Ovary (tissue), 9 donors: Measurements from ENCODE around the gene CPOX. TPM values are rescaled to one million over a fixed set of nuclear protein-coding genes. Genes with fewer than 3 reads are reported as not detected.
"Not testable (repeated sequence)": the region's sequence is repeated elsewhere in the genome, so short reads cannot be mapped to it uniquely, and the experiment has no call there.

Source experiments
- DNase-seq, 5 donors: peaks; one replicate each; pipeline ENCODE4 v3.0.0-alpha.2; 2019 to 2020
- H3K27ac ChIP-seq, 2 donors: fragments of 200-600 bp; one replicate each; pipeline versions ENCODE4 v1.5.1 to v1.8.0; 2019 to 2022
- H3K27me3 ChIP-seq: fragments of 200-600 bp; one replicate; pipeline ENCODE4 v1.8.0; 2022
- H3K36me3 ChIP-seq: fragments of 200-600 bp; sonication (generic); one replicate; pipeline ENCODE4 v1.5.1; 2019
- H3K4me1 ChIP-seq: one replicate; pipeline ENCODE4 v1.8.1; 2013; ENCODE audit warnings: mild to moderate bottlenecking, moderate library complexity; ENCODE audit not compliant: insufficient read depth
- H3K4me3 ChIP-seq: fragments of 200-600 bp; sonication (generic); one replicate; pipeline ENCODE4 v1.5.1; 2017
- H3K9me3 ChIP-seq, 2 donors: fragments of 200-600 bp in 1 of 2; sonication (generic) in 1 of 2; one replicate each; pipeline versions ENCODE4 v1.5.1 to v1.8.1; 2013 to 2019; ENCODE audit warnings: mild to moderate bottlenecking in 1 of 2, moderate library complexity in 1 of 2
- CTCF ChIP-seq, 3 donors: fragments of 450-650 bp in 2 of 3; fragments of 200-600 bp in 1 of 3; IDR thresholded peaks; one replicate each; pipeline versions ENCODE4 v1.5.1 to v1.8.0; 2016 to 2022; ENCODE audit warnings: antibody characterized with exemption in 3 of 3, mild to moderate bottlenecking in 1 of 3
- EP300 ChIP-seq: sonication (generic); formaldehyde crosslinking; IDR thresholded peaks from one replicate; pipeline ENCODE4 v1.6.1; 2017; ENCODE audit warnings: antibody characterized with exemption
- POLR2A ChIP-seq: fragments of 450-650 bp; IDR thresholded peaks from one replicate; pipeline ENCODE4 v1.6.1; 2017; ENCODE audit warnings: antibody characterized with exemption, mild to moderate bottlenecking, moderate library complexity
- WGBS, 3 donors: extraction: QIAGEN DNeasy Blood & Tissue Kit in 1 of 3; methylation state at CpG; one replicate each; pipeline versions ENCODE4 v1.1.5 to v1.1.7; 2013 to 2017; 5-methylcytosine and 5-hydroxymethylcytosine counted together
- intact Hi-C, 4 donors: fragments of 100-400 bp; cut with DNase I; formaldehyde crosslinking; loops; one replicate each; pipeline versions ENCODE4 v1.11.0 to v1.15.1; 2022 to 2023
- polyA plus RNA-seq, 2 donors: library from polyadenylated mRNA; stranded (reverse); fragments of 200-250 nt in 1 of 2; fragments of 350-450 nt in 1 of 2; fragmentation: Illumina TruSeq in 1 of 2; extraction: RNeasy Lipid Tissue Mini Kit (QIAGEN cat#74804) in 1 of 2; gene quantifications; one replicate each; pipeline ENCODE4 v1.2.3, GENCODE V29; 2013 to 2014
- total RNA-seq, 7 donors: library from RNA; depleted of rRNA in 2 of 7; stranded (reverse); fragments of >200 nt in 2 of 7; fragmentation: NEBNext Ultra II Directional in 3 of 7; extraction: Animal tissue kit (Norgen Biotek cat#: 25700) in 3 of 7; gene quantifications; one replicate each; pipeline versions ENCODE4 v1.1.0 to v1.2.4, GENCODE V29; 2016 to 2023
- donor health status: DM: no; HTN: no; CAD: no; lungs with moderate emphysema.
- donor health status: DM: no; HTN: no; CAD: no.
- donor health status: Bipolar disorder and iron deficiency.
- donor health status: DM: yes; HTN: yes; CAD: no.
- donor health status: DM: no; HTN: no; CAD: no.
- donor health status: DM: yes; HTN: yes; CAD: no.

CPOX gene
- total and polyA plus RNA-seq, 9 donors = 10.6 to 19.9 (median 15.7) TPM

GRCh38 chr3:98564282-98565005, 29.0 kb downstream of the CPOX start:
- no peaks in the 10 kb centered on the region for H3K9me3 ChIP-seq
- no peak overlapping the region for H3K27ac ChIP-seq
- no peaks in the 10 kb centered on the region for H3K27me3 ChIP-seq
- WGBS, 3 donors = 66 to 78% (median 73%) methylated on average over 7 of the region's 7 CpGs
- no peak for DNase-seq
- H3K36me3 ChIP-seq = no peaks in the 10 kb centered on the region
- H3K4me3 ChIP-seq = no peak overlapping the region
- no peak for TF ChIP-seq POLR2A
- no peak for TF ChIP-seq CTCF (IDR thresholded peaks at IDR 0.05)
- TF ChIP-seq EP300 = no peak
- intact Hi-C loops = no loop called here
- H3K4me1 ChIP-seq = no peaks in the 10 kb centered on the region

DNA sequence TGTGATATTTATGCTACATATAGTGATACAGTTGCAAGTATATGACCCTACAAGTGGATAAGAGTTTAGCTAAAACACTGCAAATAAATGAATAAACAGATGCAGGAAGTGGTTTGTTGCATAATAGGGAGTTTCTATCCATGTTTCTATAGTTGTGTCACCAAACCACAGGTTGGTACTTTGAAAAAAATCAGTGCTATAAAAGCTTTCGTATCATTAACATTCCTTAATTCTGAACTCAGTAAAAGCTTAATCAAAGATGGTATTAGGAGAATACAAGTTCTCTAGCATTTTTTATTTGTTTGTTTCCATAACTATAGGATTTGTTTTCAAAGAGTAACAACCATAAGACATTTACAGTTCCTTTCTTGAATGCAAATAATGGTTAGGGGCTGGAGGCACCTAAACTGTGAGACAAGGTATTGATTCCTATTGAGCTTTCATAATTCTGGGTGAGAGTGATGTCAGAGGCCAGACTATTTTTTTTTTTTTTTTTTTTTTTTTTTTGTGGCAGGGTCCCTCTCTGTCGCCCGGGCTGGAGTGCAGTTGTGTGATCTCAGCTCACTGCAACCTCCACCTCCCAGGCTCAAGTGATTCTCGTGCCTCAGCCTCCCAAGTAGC, 29.6 kb downstream of the CPOX start:
- H3K9me3 ChIP-seq = no peaks in the 10 kb centered on the region
- no peak overlapping the region for H3K4me3 ChIP-seq
- H3K4me1 ChIP-seq = no peaks in the 10 kb centered on the region
- H3K27me3 ChIP-seq = no peaks in the 10 kb centered on the region
- intact Hi-C loops = no loop called here
- 79 to 80% (median 80%) methylated on average over 4 of the region's 4 CpGs for WGBS, 3 donors
- DNase-seq = no peak
- no peak for TF ChIP-seq EP300
- TF ChIP-seq POLR2A = no peak
- no peak for TF ChIP-seq CTCF (IDR thresholded peaks at IDR 0.05)
- H3K27ac ChIP-seq = no peak overlapping the region
- H3K36me3 ChIP-seq = no peaks in the 10 kb centered on the region

DNA sequence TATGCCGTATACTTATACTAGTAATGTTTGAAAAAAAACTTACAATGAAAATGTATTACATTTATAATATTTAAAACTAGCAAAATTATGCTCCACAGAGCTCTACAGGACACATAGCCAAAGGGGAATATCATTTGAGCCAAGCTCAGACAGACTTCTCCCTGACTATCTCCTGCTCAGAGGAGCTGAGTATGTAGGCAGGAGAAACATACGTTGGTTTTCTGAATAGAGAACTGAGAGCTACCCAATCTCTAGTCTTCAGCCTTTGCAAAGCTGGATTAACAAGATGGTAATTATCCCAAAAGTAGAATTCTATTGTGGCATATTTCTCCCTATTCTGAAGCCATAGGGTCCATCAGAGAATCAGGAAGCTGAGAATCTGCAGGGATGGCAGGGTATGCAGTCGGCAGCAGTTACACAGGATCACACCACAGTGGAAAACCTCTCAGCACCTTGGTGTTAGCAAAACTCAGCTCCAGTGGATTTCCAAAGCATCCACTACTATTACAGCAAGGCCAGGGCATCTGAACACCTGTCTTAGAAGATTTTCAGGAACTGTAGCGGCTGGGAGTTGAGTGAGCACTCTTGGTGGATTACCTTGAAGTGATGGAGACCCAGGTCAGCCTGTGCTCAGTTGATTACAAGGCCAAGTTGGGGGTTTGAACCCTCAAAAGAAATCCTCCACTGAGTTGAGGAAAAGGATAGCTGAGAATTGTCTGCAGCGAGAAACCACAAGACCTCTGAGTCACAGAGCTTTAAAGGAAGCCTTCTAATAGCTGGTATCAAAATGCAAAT, 31.5 kb downstream of the CPOX start:
- H3K4me1 ChIP-seq = no peaks in the 10 kb centered on the region
- no peaks in the 10 kb centered on the region for H3K36me3 ChIP-seq
- no peak overlapping the region for H3K4me3 ChIP-seq
- no peak for DNase-seq
- H3K9me3 ChIP-seq = no peaks in the 10 kb centered on the region
- 79 to 89% (median 79%) methylated on average over 5 of the region's 5 CpGs for WGBS, 3 donors
- intact Hi-C loops = no loop called here
- H3K27ac ChIP-seq = no peak overlapping the region
- no peak for TF ChIP-seq POLR2A
- TF ChIP-seq EP300 = no peak
- TF ChIP-seq CTCF (IDR thresholded peaks at IDR 0.05) = no peak
- H3K27me3 ChIP-seq = no peaks in the 10 kb centered on the region

GRCh38 chr3:98560911-98561310, 32.5 kb downstream of the CPOX start:
- intact Hi-C loops = no loop called here
- Histone ChIP-seq H3K27ac (no peak overlapping the region), H3K4me3 (no peak overlapping the region), H3K36me3 (no peaks in the 10 kb centered on the region), H3K4me1 (no peaks in the 10 kb centered on the region), H3K27me3 (no peaks in the 10 kb centered on the region), H3K9me3 (no peaks in the 10 kb centered on the region)
- 92 to 100% (median 93%) methylated on average over 2 of the region's 2 CpGs for WGBS, 3 donors
- TF ChIP-seq POLR2A (no peak), CTCF (IDR thresholded peaks at IDR 0.05) (no peak), EP300 (no peak)
- DNase-seq = no peak

DNA sequence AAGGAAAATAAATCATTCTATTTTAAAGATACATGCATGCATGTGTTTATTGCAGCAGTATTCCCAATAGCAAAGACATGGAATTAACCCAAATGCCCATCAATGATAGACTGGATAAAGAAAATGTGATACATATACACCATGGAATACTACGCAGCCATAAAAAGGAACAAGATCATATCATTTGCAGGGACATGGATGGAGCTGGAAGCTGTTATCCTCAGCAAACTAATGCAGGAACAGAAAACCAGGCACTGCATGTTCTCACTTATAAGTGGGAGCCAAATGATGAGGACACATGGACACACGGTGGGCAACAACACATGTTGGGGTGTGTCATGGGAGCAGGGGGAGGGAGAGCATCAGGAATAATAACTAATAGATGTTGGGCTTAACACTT, 33.6 kb downstream of the CPOX start:
- H3K4me1 ChIP-seq, H3K27me3 ChIP-seq, DNase-seq, H3K36me3 ChIP-seq, H3K9me3 ChIP-seq, intact Hi-C loops, H3K4me3 ChIP-seq, H3K27ac ChIP-seq: not testable (repeated sequence)
- 97 to 99% (median 98%) methylated on average over 2 of the region's 2 CpGs for whole genome bisulfite sequencing, 3 donors
